Activated CD4-positive, alpha-beta T cell treated with anti-CD3 and anti-CD28 coated beads for 48 hours (primary cell): ENCODE results near the gene DTX3L.
A peak's percentile ranks its signal among the peaks of the same experiment; 100 is the strongest.

Source experiments
- DNase-seq: peaks from one replicate; pipeline ENCODE4 v3.0.0-alpha.2; 2020

DTX3L gene

GRCh38 chr3:122608916-122609315, 44.8 kb downstream of the DTX3L start:
- no peak for DNase-seq

DNA sequence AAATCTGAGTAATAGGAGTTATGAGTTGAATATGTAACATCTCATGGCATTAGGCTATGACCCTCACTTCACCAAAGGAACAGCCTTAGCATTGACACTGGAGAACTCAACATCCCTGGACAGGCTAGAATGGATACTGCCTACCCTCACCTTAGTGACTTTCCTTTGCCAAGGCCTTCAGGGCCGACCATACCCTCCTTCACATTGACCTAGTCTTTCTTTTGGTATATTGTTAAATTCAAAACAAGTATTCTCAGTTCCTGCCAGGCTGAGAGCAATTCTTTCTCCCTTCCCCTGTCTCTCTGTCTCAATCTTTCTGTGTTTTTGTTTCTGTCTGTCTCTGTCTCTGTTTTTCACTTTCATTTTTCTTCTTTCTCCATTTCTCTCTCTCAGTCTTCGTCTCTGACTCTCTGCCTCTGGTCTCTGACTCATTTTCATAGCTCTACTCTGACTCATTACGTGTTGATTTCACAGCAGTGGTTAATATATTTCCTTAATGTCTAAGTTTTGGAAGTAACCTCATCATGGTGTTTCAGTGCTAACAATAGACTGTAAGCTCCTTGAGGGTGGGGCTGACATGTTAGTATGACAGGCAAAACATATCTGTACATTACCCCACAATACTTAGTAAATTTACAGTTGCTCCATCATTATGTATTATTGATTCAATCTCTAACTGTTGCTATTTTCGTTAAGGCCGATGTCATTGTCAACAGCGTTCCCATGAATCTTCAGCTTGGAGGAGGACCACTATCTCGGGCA, 45.8 kb downstream of the DTX3L start:
- DNase-seq: peak; percentile 18

DNA sequence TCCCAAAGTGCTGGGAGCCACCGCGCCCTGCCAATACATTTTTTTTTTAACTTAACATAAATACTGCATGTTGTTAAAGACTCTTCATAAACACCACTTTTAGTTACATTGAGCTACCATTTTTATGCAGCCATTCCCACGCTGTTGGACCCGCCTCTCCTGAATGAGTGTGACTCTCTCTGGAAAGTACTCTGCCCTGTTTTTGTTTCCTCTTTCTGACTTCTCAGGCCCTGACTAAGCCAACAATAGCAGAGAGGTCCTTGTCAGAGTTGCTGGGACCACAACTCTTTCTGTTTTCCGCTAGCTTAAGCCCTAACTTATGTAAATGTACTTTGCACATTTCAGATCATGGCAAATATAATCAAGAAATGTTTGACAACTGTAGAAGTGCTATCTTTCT, 48.6 kb downstream of the DTX3L start:
- DNase-seq: no peak

DNA sequence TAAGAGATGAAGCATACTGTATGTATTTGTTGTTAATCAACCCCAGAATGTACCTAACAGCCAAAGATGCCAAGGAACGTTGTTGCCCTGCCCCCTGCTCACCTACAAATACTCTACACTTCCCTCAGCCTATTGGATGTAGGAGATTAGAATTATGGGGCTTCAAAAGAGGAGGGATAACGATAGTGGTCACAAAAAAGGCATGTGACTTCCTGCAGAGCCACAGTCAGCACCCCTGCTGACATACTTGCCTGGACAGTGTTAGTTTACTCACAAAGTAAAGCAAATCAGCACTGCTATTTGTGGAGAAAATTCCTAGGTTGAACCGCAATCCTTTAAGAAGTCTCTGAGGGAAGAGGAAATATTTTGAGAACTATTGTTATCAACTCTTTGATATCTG, 51.2 kb downstream of the DTX3L start:
- DNase-seq: no peak

- DNase-seq: no peak
Measured at GRCh38 chr3:122618614-122619013, 54.5 kb downstream of the DTX3L start.

DNA sequence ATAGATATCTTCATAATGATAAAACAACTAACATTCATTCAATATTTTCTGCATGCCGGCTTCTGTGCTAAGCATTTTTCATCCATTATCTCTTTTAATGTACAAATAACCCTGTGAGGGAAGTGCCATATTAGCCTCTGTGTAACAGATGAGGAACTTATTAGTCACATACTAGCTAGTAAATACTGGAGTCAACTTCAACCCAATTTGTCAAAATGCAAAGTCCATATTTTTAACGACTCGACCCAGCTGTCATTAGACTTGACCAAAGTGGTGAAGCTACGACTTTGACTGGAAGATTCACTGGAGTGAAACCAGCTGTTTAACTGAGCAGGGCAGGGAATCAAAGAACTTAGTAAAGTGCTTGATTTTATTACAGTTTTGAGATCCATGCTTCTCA, 54.9 kb downstream of the DTX3L start:
- no peak for DNase-seq

GRCh38 chr3:122620399-122620798, 56.3 kb downstream of the DTX3L start:
- no peak for DNase-seq

- DNase-seq: no peak
Measured at GRCh38 chr3:122621112-122621511, 57.0 kb downstream of the DTX3L start.

DNA sequence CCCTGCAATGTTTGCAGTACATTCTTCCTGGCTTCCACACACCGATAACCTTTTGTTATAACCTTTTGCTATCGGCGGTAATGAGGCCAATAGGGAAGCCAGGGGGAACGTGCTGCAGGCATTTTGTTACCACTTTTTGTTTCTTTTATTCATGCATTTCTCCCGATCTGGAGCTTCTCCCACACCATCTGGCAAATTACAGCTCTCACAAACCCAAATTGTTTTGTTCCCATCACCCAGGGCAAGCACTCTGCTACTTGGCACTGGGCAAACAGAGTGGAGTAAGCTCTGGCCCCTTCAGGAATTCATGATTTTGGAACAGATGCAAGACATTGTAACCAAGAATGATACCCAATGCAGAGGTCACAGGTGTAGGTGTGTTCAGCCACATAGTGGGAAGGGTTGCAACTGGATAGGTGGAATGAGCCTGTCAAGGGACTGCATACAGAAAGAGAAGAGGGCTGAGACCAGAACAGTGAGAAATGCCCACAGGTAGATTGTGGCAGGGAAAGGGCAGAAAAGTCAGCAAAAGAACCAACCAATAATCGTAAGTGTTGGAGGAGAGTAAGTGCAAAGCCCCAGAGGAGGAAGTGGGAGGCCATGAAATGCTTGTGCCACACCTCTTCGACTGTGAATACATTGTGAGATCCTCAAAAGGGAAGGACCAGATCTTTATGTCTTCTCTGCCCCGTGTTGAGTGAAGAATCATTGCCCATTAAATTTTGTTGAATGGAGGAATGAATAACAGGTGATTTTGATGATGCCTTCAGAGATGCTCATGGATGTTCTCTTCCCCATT, 59.1 kb downstream of the DTX3L start:
- no peak for DNase-seq
